Activated CD8-positive, alpha-beta T cell treated with anti-CD3 and anti-CD28 coated beads for 36 hours (primary cell): Measurements from ENCODE around the gene VENTX. TPM values are rescaled to one million over a fixed set of nuclear protein-coding genes. Genes with fewer than 3 reads are reported as not detected.

Experiments
- ATAC-seq: fragments of 200-7000 bp; cut with Tn5 transposase; one replicate; pipeline ENCODE4 v1.10.0; 2021; ENCODE audit warnings: mild to moderate bottlenecking, moderate library complexity
- CTCF ChIA-PET: fragments of 350-600 bp; sonication (Branson Sonifier 250); formaldehyde crosslinking; loops from one replicate; lab custom pipeline; 2021; ENCODE audit warnings: antibody characterized with exemption; lab: Charles Lee
- POLR2A ChIA-PET: fragments of 350-600 bp; sonication (Branson Sonifier 250); formaldehyde crosslinking; loops from one replicate; lab custom pipeline; 2021; ENCODE audit warnings: antibody characterized with exemption; lab: Charles Lee
- DNase-seq: peaks from one replicate; pipeline ENCODE4 v3.0.0-alpha.2; 2020
- H3K27ac Mint-ChIP-seq: one replicate; pipeline ENCODE4 v1.8.0; 2021; ENCODE audit warnings: mild to moderate bottlenecking, mixed read lengths
- H3K27me3 Mint-ChIP-seq: one replicate; pipeline ENCODE4 v1.8.0; 2021; ENCODE audit warnings: mixed read lengths
- H3K36me3 Mint-ChIP-seq: one replicate; pipeline ENCODE4 v1.8.0; 2021; ENCODE audit warnings: low read depth, mixed read lengths
- H3K4me1 Mint-ChIP-seq: one replicate; pipeline ENCODE4 v1.8.0; 2021; ENCODE audit warnings: low read depth, mixed read lengths
- H3K4me3 Mint-ChIP-seq: one replicate; pipeline ENCODE4 v1.8.0; 2021; ENCODE audit warnings: mild to moderate bottlenecking, moderate library complexity, mixed read lengths
- H3K9me3 Mint-ChIP-seq: one replicate; pipeline ENCODE4 v1.8.0; 2021; ENCODE audit warnings: mixed read lengths
- CTCF ChIP-seq: fragments of 200-600 bp; IDR thresholded peaks from one replicate; pipeline ENCODE4 v1.8.0; 2022; ENCODE audit warnings: antibody characterized with exemption, mild to moderate bottlenecking
- intact Hi-C: fragments of 100-400 bp; cut with micrococcal nuclease; formaldehyde crosslinking; loops from one replicate; pipeline ENCODE4 v1.10.0; 2022
- total RNA-seq, 2 experiments: library from RNA; stranded (reverse); gene quantifications; one replicate each; pipeline ENCODE4 v1.2.3, GENCODE V29; 2021

Gene VENTX
- total RNA-seq, 2 experiments from 2014 or later, result 0.09 TPM; not detected in 1

- H3K36me3 Mint-ChIP-seq, result no peaks in the 10 kb centered on the region
- H3K27me3 Mint-ChIP-seq, result peaks cover 3% of the 10 kb centered on the region
- no peaks in the 10 kb centered on the region for H3K9me3 Mint-ChIP-seq
- intact Hi-C loops, result no loop called here
- POLR2A ChIA-PET, result interaction anchor here (1.4 kb wide), 1 partner anchor 9 kb away, joined by 4 read pairs; no protein-coding TSS in a partner anchor
- CTCF ChIA-PET, result interaction anchor here (1.0 kb wide), 1 partner anchor 72 kb away, joined by 3 read pairs; no protein-coding TSS in a partner anchor
- no peaks in the 10 kb centered on the region for H3K4me1 Mint-ChIP-seq
- no peak for DNase-seq
- no peak for TF ChIP-seq CTCF
- no peak for ATAC-seq
- no peak overlapping the region for H3K27ac Mint-ChIP-seq
- no peak overlapping the region for H3K4me3 Mint-ChIP-seq
These were observed 22.1 kb upstream of the VENTX start for GRCh38 chr10:133215586-133215985.

DNA sequence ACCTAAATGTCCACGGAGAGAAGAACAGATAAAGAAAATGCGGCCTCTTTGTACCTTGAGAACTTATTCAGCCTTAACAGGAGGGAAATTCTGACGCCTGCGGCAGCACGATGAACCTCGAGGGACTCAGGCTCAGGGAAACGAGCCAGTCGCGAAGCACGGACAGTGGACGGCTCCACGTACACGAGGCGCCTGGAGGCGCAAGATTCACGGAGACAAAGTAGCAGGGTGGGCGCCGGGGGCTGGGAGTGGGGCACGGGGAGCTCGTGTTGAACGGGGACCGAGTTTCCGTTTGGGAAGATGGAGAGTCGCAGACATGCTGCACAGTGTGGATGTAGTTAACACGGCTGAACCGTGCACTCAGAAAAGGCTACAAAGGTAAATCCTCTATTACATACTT, 20.9 kb upstream of the VENTX start:
- Mint-ChIP-seq H3K36me3 (no peaks in the 10 kb centered on the region), H3K27ac (no peak overlapping the region), H3K9me3 (no peaks in the 10 kb centered on the region), H3K27me3 (peaks cover 9% of the 10 kb centered on the region), H3K4me1 (no peaks in the 10 kb centered on the region), H3K4me3 (no peak overlapping the region)
- ATAC-seq (no peak), DNase-seq (no peak)
- ChIA-PET CTCF (no interaction called here), POLR2A (no interaction called here)
- intact Hi-C loops, result no loop called here
- no peak for TF ChIP-seq CTCF

DNA sequence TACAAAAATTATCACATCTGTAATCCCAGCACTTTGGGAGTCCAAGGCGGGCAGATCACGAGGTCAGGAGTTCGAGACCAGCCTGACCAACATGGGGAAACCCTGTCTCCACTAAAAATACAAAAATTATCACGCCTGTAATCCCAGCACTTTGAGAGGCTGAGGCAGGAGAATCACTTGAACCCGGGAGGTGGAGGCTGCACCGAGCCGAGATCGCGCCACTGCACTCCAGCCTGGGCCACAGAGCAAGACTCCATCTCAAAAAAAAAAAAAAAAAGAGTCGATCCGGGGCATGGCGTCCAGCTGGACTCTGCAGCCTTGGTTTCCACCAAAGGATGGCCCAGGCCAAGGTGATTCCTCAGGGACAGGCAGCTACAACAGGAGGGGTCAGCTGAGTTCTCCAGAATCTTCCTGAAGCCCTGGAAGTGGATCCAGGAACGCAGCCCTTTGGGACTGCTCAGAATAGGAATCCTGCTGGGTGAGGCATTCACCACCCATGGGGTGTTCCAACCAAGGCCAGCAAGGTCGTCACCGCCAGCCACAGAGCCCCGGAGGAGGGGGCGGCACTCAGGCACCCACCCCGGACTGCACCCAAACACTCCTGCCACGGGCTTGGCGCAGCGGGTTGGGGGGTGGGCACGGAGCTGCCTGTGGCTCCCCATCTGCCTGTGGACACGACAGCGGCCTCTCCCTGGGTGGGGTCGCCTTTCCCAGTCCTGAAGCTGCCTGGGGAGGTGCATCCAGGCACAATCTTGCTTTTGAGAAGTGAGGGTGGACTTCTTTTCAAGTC, 19.7 kb upstream of the VENTX start:
- Mint-ChIP-seq H3K4me1 (no peaks in the 10 kb centered on the region), H3K27me3 (peaks cover 9% of the 10 kb centered on the region), H3K36me3 (no peaks in the 10 kb centered on the region), H3K4me3 (no peak overlapping the region), H3K27ac (no peak overlapping the region), H3K9me3 (no peaks in the 10 kb centered on the region)
- CTCF ChIA-PET, result no interaction called here
- DNase-seq (no peak), ATAC-seq (no peak)
- POLR2A ChIA-PET, result no interaction called here
- no peak for TF ChIP-seq CTCF
- intact Hi-C loops, result no loop called here

DNA sequence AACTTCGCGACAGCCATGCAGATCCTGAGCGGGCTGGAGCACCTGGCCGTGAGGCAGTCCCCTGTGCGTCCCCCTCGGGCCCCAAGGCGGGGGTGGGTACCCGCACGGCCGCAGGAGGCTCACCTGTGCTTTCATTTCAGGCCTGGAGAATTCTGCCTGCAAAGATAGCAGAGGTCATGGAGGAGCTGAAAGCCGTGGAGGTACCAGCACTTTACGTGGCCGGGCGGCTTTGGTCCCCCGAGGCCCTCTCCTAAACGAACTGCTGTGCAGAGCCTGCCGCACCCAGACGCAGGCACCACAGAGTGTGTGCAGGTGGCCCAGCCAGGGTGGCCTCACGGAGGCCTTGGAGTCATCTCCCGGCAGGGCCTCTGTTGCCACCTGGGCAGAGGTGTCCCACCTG, 18.8 kb upstream of the VENTX start:
- Mint-ChIP-seq H3K27ac (no peak overlapping the region), H3K4me3 (no peak overlapping the region), H3K4me1 (no peaks in the 10 kb centered on the region), H3K36me3 (no peaks in the 10 kb centered on the region), H3K9me3 (no peaks in the 10 kb centered on the region), H3K27me3 (peaks cover 9% of the 10 kb centered on the region)
- intact Hi-C loops, result no loop called here
- no peak for TF ChIP-seq CTCF
- ChIA-PET POLR2A (no interaction called here), CTCF (no interaction called here)
- DNase-seq (no peak), ATAC-seq (no peak)

- DNase-seq (no peak), ATAC-seq (no peak)
- intact Hi-C loops, result no loop called here
- Mint-ChIP-seq H3K27ac (no peak overlapping the region), H3K4me1 (no peaks in the 10 kb centered on the region), H3K36me3 (no peaks in the 10 kb centered on the region), H3K4me3 (no peak overlapping the region), H3K27me3 (peaks cover 9% of the 10 kb centered on the region), H3K9me3 (no peaks in the 10 kb centered on the region)
- TF ChIP-seq CTCF, result no peak
- ChIA-PET CTCF (no interaction called here), POLR2A (no interaction called here)
These were observed 17.9 kb upstream of the VENTX start for GRCh38 chr10:133219782-133220181.
